T-cell (primary cell): Measurements from ENCODE around the gene CAP1. TPM values are rescaled to one million over a fixed set of nuclear protein-coding genes. Genes with fewer than 3 reads are reported as not detected.

Source experiments
- ATAC-seq, 4 experiments: fragments of 200-7000 bp in 3 of 4; fragments of 150-1000 bp in 1 of 4; cut with Tn5 transposase; replicated peaks in 1 of 4; 1 replicate in 3 of 4; 2 replicates in 1 of 4; pipeline ENCODE4 v1.10.0; 2021; ENCODE audit warnings: moderate library complexity in 3 of 4, mild to moderate bottlenecking in 2 of 4, moderate number of reproducible peaks in 1 of 4
- CTCF ChIA-PET, 2 donors: fragments of 300-600 bp; sonication (Branson Sonifier 250); formaldehyde crosslinking; loops; one replicate each; lab custom pipeline; 2022; ENCODE audit warnings: antibody characterized with exemption in 2 of 2; lab: Charles Lee
- POLR2A ChIA-PET, 2 donors: fragments of 300-600 bp; sonication (Branson Sonifier 250); formaldehyde crosslinking; loops; one replicate each; lab custom pipeline; 2022; ENCODE audit warnings: antibody characterized with exemption in 2 of 2; lab: Charles Lee
- DNase-seq, 35 experiments: peaks; one replicate each; pipeline versions ENCODE4 v3.0.0 to v3.0.0-alpha.2; 2013 to 2023
- H3K27ac ChIP-seq: one replicate; pipeline ENCODE4 v1.5.1; 2013; ENCODE audit warnings: low read length
- H3K27me3 ChIP-seq, 2 experiments: replicated peaks in 1 of 2; 1 replicate in 1 of 2; 2 replicates in 1 of 2; pipeline versions ENCODE4 v1.6.1 to v1.7.0; 2013; ENCODE audit warnings: low read length in 1 of 2, mixed read lengths in 1 of 2; ENCODE audit not compliant: control insufficient read depth in 2 of 2, insufficient read depth in 2 of 2; ENCODE audit errors: extremely low read depth in 1 of 2
- H3K36me3 ChIP-seq, 2 donors: 1 replicate in 1 of 2; 2 replicates in 1 of 2; pipeline versions ENCODE4 v1.6.1 to v1.7.0; 2013; ENCODE audit warnings: low read length in 1 of 2; ENCODE audit not compliant: control insufficient read depth in 2 of 2, insufficient read depth in 1 of 2; ENCODE audit errors: extremely low read depth in 1 of 2
- H3K4me1 ChIP-seq, 2 experiments: 1 replicate in 1 of 2; 2 replicates in 1 of 2; pipeline versions ENCODE4 v1.6.1 to v1.7.0; 2013; ENCODE audit warnings: low read length in 2 of 2, mixed read lengths in 1 of 2; ENCODE audit not compliant: insufficient read depth in 2 of 2, control insufficient read depth in 1 of 2; ENCODE audit errors: extremely low read depth in 1 of 2
- H3K4me3 ChIP-seq, 2 donors: 1 replicate in 1 of 2; 2 replicates in 1 of 2; pipeline versions ENCODE4 v1.5.1 to v1.7.0; 2013; ENCODE audit warnings: mild to moderate bottlenecking in 2 of 2, low read length in 1 of 2, moderate library complexity in 1 of 2; ENCODE audit not compliant: control insufficient read depth in 1 of 2; ENCODE audit errors: extremely low read depth in 1 of 2
- H3K9me3 ChIP-seq: 2 replicates; pipeline ENCODE4 v1.7.0; 2013
- H3K27ac Mint-ChIP-seq, 2 donors: one replicate each; pipeline ENCODE4 v1.8.0; 2020 to 2021; ENCODE audit warnings: mild to moderate bottlenecking in 2 of 2, mixed read lengths in 2 of 2
- H3K27me3 Mint-ChIP-seq, 2 donors: one replicate each; pipeline ENCODE4 v1.8.0; 2021 to 2022; ENCODE audit warnings: mixed read lengths in 2 of 2
- H3K36me3 Mint-ChIP-seq: one replicate; pipeline ENCODE4 v1.8.0; 2021; ENCODE audit warnings: mixed read lengths
- H3K4me1 Mint-ChIP-seq, 3 donors: one replicate each; pipeline ENCODE4 v1.8.0; 2020 to 2022; ENCODE audit warnings: mixed read lengths in 3 of 3, mild to moderate bottlenecking in 1 of 3
- H3K4me3 Mint-ChIP-seq, 3 donors: one replicate each; pipeline ENCODE4 v1.8.0; 2020 to 2022; ENCODE audit warnings: mild to moderate bottlenecking in 3 of 3, mixed read lengths in 3 of 3, moderate library complexity in 3 of 3
- H3K9me3 Mint-ChIP-seq, 3 donors: one replicate each; pipeline ENCODE4 v1.8.0; 2020 to 2022; ENCODE audit warnings: mixed read lengths in 3 of 3
- WGBS: methylation state at CpG from one replicate; pipeline ENCODE4 v1.1.5; 2013; ENCODE audit warnings: missing lambda C conversion rate; ENCODE audit not compliant: insufficient coverage; 5-methylcytosine and 5-hydroxymethylcytosine counted together
- total RNA-seq, 35 experiments: library from RNA in 6 of 35; stranded (reverse) in 6 of 35; fragments of 120-200 nt in 1 of 35; gene quantifications; one replicate each; pipeline versions ENCODE4 v1.2.1 to v1.2.4 and lab custom pipeline; 2013 to 2026

The CAP1 gene
- total RNA-seq, 5 donors from 2014 or later (not counting 1 experiment from before 2014, with no cell fraction given): 293 to 345 (median 298) TPM

GRCh38 chr1:40092706-40093639, 52.4 kb downstream of the CAP1 start:
- no peak overlapping the region for H3K4me3 ChIP-seq
- peaks cover 6 to 40% of the 10 kb centered on the region in 2 donors for H3K36me3 ChIP-seq
- H3K36me3 Mint-ChIP-seq: peaks cover 36% of the 10 kb centered on the region
- WGBS: 80% methylated on average over 1 of the region's 6 CpGs
- H3K27me3 Mint-ChIP-seq: no peaks in the 10 kb centered on the region
- DNase-seq: no peak
- H3K4me3 Mint-ChIP-seq: no peak overlapping the region
- H3K9me3 Mint-ChIP-seq: no peaks in the 10 kb centered on the region
- H3K27ac Mint-ChIP-seq: no peak overlapping the region
- H3K9me3 ChIP-seq: no peaks in the 10 kb centered on the region
- H3K27me3 ChIP-seq: no peaks in the 10 kb centered on the region
- peaks cover 37 to 40% (median 40%) of the 10 kb centered on the region in 3 donors for H3K4me1 Mint-ChIP-seq
- H3K4me1 ChIP-seq: peaks cover 4 to 14% of the 10 kb centered on the region in 2 experiments
- H3K27ac ChIP-seq: no peak overlapping the region
- ChIA-PET POLR2A (interaction anchor here in 1 of 2 donors (0.7 kb wide), 2 partner anchors 51 to 418 kb away, joined by 3 to 9 read pairs; no protein-coding TSS in a partner anchor), CTCF (interaction anchor here (0.7 kb wide), 2 partner anchors 52 to 251 kb away, joined by 5 read pairs; no protein-coding TSS in a partner anchor)
- ATAC-seq: no peak

GRCh38 chr1:40094466-40095110, 54.1 kb downstream of the CAP1 start:
- Mint-ChIP-seq H3K4me3 (no peak overlapping the region), H3K27me3 (no peaks in the 10 kb centered on the region), H3K27ac (no peak overlapping the region), H3K4me1 (peaks cover 37 to 40% (median 40%) of the 10 kb centered on the region in 3 donors), H3K9me3 (no peaks in the 10 kb centered on the region), H3K36me3 (peaks cover 27% of the 10 kb centered on the region)
- Histone ChIP-seq H3K4me1 (peaks cover 4 to 14% of the 10 kb centered on the region in 2 experiments), H3K9me3 (no peaks in the 10 kb centered on the region), H3K36me3 (peaks cover 0 to 25% of the 10 kb centered on the region in 2 donors), H3K27me3 (peaks cover 0 to 6% of the 10 kb centered on the region in 2 experiments), H3K27ac (no peak overlapping the region), H3K4me3 (no peak overlapping the region)
- WGBS: 90% methylated on average over 2 of the region's 4 CpGs
- no peak for DNase-seq
- ChIA-PET CTCF (no interaction called here), POLR2A (no interaction called here)
- no peak for ATAC-seq

GRCh38 chr1:40095806-40096205, 55.3 kb downstream of the CAP1 start:
- Mint-ChIP-seq H3K27ac (no peak overlapping the region), H3K9me3 (no peaks in the 10 kb centered on the region), H3K4me1 (peaks cover 37 to 40% (median 40%) of the 10 kb centered on the region in 3 donors), H3K27me3 (no peaks in the 10 kb centered on the region), H3K36me3 (peaks cover 18% of the 10 kb centered on the region), H3K4me3 (peak overlapping the region in 2 of 3 donors; percentile 35 to 99)
- CTCF ChIA-PET: interaction anchor here in 1 of 2 donors (0.6 kb wide), 1 partner anchor 348 kb away, joined by 3 read pairs; no protein-coding TSS in a partner anchor
- Histone ChIP-seq H3K9me3 (no peaks in the 10 kb centered on the region), H3K4me1 (peaks cover 4 to 14% of the 10 kb centered on the region in 2 experiments), H3K27me3 (peaks cover 0 to 6% of the 10 kb centered on the region in 2 experiments), H3K36me3 (peaks cover 0 to 12% of the 10 kb centered on the region in 2 donors), H3K27ac (no peak overlapping the region), H3K4me3 (no peak overlapping the region)
- no peak for ATAC-seq
- WGBS: 97% methylated on average over 3 of the region's 3 CpGs
- POLR2A ChIA-PET: no interaction called here
- DNase-seq: no peak

GRCh38 chr1:40096646-40096976, 56.1 kb downstream of the CAP1 start:
- Histone ChIP-seq H3K9me3 (no peaks in the 10 kb centered on the region), H3K27ac (peak overlapping the region; percentile 25), H3K27me3 (peaks cover 0 to 6% of the 10 kb centered on the region in 2 experiments), H3K4me3 (peak overlapping the region; percentile 51 to 64), H3K4me1 (peaks cover 4 to 14% of the 10 kb centered on the region in 2 experiments), H3K36me3 (peaks cover 0 to 6% of the 10 kb centered on the region in 2 donors)
- Mint-ChIP-seq H3K27me3 (no peaks in the 10 kb centered on the region), H3K9me3 (no peaks in the 10 kb centered on the region), H3K36me3 (peaks cover 13% of the 10 kb centered on the region), H3K27ac (peak overlapping the region; percentile 94), H3K4me3 (peak overlapping the region; percentile 95 to 99 (median 96)), H3K4me1 (peaks cover 37 to 40% (median 40%) of the 10 kb centered on the region in 3 donors)
- ChIA-PET CTCF (interaction anchor here in 1 of 2 donors (0.6 kb wide), 1 partner anchor 347 kb away, joined by 3 read pairs; no protein-coding TSS in a partner anchor), POLR2A (no interaction called here)
- 2% methylated on average over 6 of the region's 9 CpGs for WGBS
- no peak for DNase-seq
- ATAC-seq: peak; percentile 30 to 45 (median 38)

- WGBS: under 1% methylated on average over 43 of the region's 51 CpGs
- ChIA-PET POLR2A (no interaction called here), CTCF (no interaction called here)
- Mint-ChIP-seq H3K9me3 (peaks cover 0 to under 1% (median 0%) of the 10 kb centered on the region in 3 donors), H3K36me3 (peaks cover 10% of the 10 kb centered on the region), H3K27ac (peak within 1 kb of the TSS; percentile 94), H3K27me3 (peaks cover 0 to 3% of the 10 kb centered on the region in 2 donors), H3K4me3 (peak within 1 kb of the TSS; percentile 95 to 99 (median 96)), H3K4me1 (peaks cover 37 to 40% (median 40%) of the 10 kb centered on the region in 3 donors)
- Histone ChIP-seq H3K4me3 (peak within 1 kb of the TSS; percentile 51 to 64), H3K9me3 (no peaks in the 10 kb centered on the region), H3K4me1 (peaks cover 4 to 14% of the 10 kb centered on the region in 2 experiments), H3K27ac (peak within 1 kb of the TSS; percentile 41), H3K27me3 (peaks cover 0 to 6% of the 10 kb centered on the region in 2 experiments), H3K36me3 (peaks cover 0 to 2% of the 10 kb centered on the region in 2 donors)
- ATAC-seq (peak; percentile 93 to 95 (median 95)), DNase-seq (peak; percentile 48 to 86 (median 68))
These were observed 56.7 kb downstream of the CAP1 start, which contains the start of gene PPT1 for GRCh38 chr1:40096977-40097782. TSS of gene PPT1 (minus strand) at chr1:40097252. CDS start at chr1:40097238, 14 bp downstream.
